Measurements from ENCODE around the gene TBX2. TPM values are rescaled to one million over a fixed set of nuclear protein-coding genes. Genes with fewer than 3 reads are reported as not detected.

Gene TBX2
- total and polyA plus RNA-seq, 2 of the 13 experiments (the other 11 are each of a cell fraction or from before 2014, with no cell fraction given), result 2.8 to 15.3 TPM

DNA sequence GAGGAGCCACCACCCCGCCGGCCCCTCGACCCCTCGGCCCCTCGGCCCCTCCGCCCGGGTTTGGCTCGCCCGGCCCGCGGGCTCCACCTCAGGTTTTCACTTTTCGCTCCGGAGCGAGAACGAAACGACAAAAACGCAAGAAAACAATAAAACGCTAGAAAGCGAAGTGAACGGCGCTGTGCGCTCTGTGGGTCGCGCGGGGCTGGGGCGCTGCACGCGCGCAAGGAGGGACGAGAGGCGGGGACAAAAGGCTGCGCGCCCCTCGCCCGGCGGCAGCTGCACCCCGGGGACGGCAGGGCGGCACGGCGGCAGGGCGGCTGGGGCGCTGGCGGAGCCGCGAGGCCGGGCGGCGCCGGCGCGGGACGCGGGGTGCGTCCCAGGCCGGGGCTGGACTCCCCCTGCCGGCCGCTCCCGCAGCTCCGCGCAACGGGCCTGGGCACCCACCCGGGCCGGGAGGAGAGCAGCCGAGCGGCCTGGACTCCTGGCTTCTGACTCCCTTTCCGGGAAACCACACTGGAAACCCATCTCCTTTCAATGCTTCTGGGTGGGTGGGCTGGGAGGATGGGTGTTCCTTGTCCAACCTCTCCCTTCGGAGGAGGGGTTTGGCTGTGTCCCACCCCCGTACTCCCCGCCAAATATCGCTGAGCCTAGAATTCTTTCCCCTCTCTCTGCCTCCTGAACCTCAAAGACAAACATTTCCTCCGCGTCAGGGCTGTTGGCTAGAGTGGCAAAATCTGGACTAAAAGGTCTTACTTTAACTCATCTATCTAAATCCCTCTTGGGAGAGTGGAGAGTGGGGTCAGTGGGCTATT is 9.9 kb downstream of the TBX2 start (continued):
- TF ChIP-seq ZNF460 (CRISPR knock-in tag; IDR thresholded peaks at IDR 0.05; ENCODE audit: borderline replicate concordance) (no peak), ZNF547 (CRISPR knock-in tag; IDR thresholded peaks at IDR 0.05) (no peak), ZMYM4 (CRISPR knock-in tag; IDR thresholded peaks at IDR 0.05) (no peak), NCOA2 (CRISPR knock-in tag; IDR thresholded peaks at IDR 0.05) (no peak), ATM (IDR thresholded peaks at IDR 0.05; ENCODE audit: borderline replicate concordance) (no peak), KDM2A (CRISPR knock-in tag; IDR thresholded peaks at IDR 0.05; ENCODE audit: borderline replicate concordance, low read depth) (peak; percentile 95), EHMT2 (IDR thresholded peaks at IDR 0.05; ENCODE audit: borderline replicate concordance, low read depth, low read length) (no peak), ZNF768 (CRISPR knock-in tag; IDR thresholded peaks at IDR 0.05) (peak; percentile 66; the same call in 1 of the 2 replicates), ZNF180 (CRISPR knock-in tag; IDR thresholded peaks at IDR 0.05; ENCODE audit: borderline replicate concordance, low read depth) (no peak), HNRNPH1 (optimal IDR thresholded peaks at IDR 0.05; ENCODE audit: low read depth, low read length) (no peak), ZNF264 (CRISPR knock-in tag; IDR thresholded peaks at IDR 0.05) (no peak), RFX3 (CRISPR knock-in tag; IDR thresholded peaks at IDR 0.05) (no peak), NFE2 (CRISPR knock-in tag; IDR thresholded peaks at IDR 0.05) (no peak)
- TF ChIP-seq, protein P1, sequence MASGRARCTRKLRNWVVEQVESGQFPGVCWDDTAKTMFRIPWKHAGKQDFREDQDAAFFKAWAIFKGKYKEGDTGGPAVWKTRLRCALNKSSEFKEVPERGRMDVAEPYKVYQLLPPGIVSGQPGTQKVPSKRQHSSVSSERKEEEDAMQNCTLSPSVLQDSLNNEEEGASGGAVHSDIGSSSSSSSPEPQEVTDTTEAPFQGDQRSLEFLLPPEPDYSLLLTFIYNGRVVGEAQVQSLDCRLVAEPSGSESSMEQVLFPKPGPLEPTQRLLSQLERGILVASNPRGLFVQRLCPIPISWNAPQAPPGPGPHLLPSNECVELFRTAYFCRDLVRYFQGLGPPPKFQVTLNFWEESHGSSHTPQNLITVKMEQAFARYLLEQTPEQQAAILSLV (CRISPR knock-in tag; IDR thresholded peaks at IDR 0.05; ENCODE audit: borderline replicate concordance), result no peak
- TF ChIP-seq, protein P2, sequence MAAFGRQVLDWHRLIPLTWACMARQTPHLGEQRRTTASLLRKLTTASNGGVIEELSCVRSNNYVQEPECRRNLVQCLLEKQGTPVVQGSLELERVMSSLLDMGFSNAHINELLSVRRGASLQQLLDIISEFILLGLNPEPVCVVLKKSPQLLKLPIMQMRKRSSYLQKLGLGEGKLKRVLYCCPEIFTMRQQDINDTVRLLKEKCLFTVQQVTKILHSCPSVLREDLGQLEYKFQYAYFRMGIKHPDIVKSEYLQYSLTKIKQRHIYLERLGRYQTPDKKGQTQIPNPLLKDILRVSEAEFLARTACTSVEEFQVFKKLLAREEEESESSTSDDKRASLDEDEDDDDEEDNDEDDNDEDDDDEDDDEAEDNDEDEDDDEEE (CRISPR knock-in tag; IDR thresholded peaks at IDR 0.05), result no peak
- TF ChIP-seq, protein P3, sequence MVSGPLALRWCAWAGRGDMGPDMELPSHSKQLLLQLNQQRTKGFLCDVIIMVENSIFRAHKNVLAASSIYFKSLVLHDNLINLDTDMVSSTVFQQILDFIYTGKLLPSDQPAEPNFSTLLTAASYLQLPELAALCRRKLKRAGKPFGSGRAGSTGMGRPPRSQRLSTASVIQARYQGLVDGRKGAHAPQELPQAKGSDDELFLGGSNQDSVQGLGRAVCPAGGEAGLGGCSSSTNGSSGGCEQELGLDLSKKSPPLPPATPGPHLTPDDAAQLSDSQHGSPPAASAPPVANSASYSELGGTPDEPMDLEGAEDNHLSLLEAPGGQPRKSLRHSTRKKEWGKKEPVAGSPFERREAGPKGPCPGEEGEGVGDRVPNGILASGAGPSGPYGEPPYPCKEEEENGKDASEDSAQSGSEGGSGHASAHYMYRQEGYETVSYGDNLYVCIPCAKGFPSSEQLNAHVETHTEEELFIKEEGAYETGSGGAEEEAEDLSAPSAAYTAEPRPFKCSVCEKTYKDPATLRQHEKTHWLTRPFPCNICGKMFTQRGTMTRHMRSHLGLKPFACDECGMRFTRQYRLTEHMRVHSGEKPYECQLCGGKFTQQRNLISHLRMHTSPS (CRISPR knock-in tag; IDR thresholded peaks at IDR 0.05; ENCODE audit: low read depth), result no peak
- TF ChIP-seq, protein P4, sequence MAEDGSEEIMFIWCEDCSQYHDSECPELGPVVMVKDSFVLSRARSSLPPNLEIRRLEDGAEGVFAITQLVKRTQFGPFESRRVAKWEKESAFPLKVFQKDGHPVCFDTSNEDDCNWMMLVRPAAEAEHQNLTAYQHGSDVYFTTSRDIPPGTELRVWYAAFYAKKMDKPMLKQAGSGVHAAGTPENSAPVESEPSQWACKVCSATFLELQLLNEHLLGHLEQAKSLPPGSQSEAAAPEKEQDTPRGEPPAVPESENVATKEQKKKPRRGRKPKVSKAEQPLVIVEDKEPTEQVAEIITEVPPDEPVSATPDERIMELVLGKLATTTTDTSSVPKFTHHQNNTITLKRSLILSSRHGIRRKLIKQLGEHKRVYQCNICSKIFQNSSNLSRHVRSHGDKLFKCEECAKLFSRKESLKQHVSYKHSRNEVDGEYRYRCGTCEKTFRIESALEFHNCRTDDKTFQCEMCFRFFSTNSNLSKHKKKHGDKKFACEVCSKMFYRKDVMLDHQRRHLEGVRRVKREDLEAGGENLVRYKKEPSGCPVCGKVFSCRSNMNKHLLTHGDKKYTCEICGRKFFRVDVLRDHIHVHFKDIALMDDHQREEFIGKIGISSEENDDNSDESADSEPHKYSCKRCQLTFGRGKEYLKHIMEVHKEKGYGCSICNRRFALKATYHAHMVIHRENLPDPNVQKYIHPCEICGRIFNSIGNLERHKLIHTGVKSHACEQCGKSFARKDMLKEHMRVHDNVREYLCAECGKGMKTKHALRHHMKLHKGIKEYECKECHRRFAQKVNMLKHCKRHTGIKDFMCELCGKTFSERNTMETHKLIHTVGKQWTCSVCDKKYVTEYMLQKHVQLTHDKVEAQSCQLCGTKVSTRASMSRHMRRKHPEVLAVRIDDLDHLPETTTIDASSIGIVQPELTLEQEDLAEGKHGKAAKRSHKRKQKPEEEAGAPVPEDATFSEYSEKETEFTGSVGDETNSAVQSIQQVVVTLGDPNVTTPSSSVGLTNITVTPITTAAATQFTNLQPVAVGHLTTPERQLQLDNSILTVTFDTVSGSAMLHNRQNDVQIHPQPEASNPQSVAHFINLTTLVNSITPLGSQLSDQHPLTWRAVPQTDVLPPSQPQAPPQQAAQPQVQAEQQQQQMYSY (CRISPR knock-in tag; IDR thresholded peaks at IDR 0.05), result peak; percentile 73
- TF ChIP-seq, protein P5, sequence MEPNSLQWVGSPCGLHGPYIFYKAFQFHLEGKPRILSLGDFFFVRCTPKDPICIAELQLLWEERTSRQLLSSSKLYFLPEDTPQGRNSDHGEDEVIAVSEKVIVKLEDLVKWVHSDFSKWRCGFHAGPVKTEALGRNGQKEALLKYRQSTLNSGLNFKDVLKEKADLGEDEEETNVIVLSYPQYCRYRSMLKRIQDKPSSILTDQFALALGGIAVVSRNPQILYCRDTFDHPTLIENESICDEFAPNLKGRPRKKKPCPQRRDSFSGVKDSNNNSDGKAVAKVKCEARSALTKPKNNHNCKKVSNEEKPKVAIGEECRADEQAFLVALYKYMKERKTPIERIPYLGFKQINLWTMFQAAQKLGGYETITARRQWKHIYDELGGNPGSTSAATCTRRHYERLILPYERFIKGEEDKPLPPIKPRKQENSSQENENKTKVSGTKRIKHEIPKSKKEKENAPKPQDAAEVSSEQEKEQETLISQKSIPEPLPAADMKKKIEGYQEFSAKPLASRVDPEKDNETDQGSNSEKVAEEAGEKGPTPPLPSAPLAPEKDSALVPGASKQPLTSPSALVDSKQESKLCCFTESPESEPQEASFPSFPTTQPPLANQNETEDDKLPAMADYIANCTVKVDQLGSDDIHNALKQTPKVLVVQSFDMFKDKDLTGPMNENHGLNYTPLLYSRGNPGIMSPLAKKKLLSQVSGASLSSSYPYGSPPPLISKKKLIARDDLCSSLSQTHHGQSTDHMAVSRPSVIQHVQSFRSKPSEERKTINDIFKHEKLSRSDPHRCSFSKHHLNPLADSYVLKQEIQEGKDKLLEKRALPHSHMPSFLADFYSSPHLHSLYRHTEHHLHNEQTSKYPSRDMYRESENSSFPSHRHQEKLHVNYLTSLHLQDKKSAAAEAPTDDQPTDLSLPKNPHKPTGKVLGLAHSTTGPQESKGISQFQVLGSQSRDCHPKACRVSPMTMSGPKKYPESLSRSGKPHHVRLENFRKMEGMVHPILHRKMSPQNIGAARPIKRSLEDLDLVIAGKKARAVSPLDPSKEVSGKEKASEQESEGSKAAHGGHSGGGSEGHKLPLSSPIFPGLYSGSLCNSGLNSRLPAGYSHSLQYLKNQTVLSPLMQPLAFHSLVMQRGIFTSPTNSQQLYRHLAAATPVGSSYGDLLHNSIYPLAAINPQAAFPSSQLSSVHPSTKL (CRISPR knock-in tag; IDR thresholded peaks at IDR 0.05), result no peak
